SK-N-SH (cell line): ENCODE data around the gene ACTL8. TPM values are rescaled to one million over a fixed set of nuclear protein-coding genes. Genes with fewer than 3 reads are reported as not detected.

Experiments
- CTCF ChIA-PET: fragments of 300-600, 350-600 bp; formaldehyde crosslinking; extraction: SDS; loops from one replicate; lab custom pipeline; 2021; lab: Yijun Ruan, JAX
- POLR2A ChIA-PET: fragments of 350-600 bp; sonication (Branson Sonifier 250); formaldehyde crosslinking; extraction: SDS; loops from one replicate; lab custom pipeline; 2020; ENCODE audit warnings: antibody characterized with exemption, inconsistent platforms; lab: Yijun Ruan, JAX
- DNase-seq: peaks from one replicate; pipeline ENCODE4 v3.0.0; 2012
- H2AFZ ChIP-seq: fragments of 200-600 bp; sonication (generic); 2 replicates; pipeline ENCODE4 v1.8.1; 2016; ENCODE audit warnings: antibody characterized with exemption, mild to moderate bottlenecking, low read depth
- H3F3A ChIP-seq: fragments of 200-600 bp; sonication (generic); replicated peaks from 2 replicates; pipeline ENCODE3; 2016; ENCODE audit warnings: antibody characterized with exemption, mild to moderate bottlenecking; ENCODE audit not compliant: insufficient read depth
- H3K27ac ChIP-seq, 2 experiments: fragments of 200-500 bp in 1 of 2; fragments of 200-600 bp in 1 of 2; sonication (Bioruptor generic) in 1 of 2; sonication (generic), shearing (Covaris generic) in 1 of 2; 2 replicates each; pipeline versions ENCODE4 v1.5.1 to v1.6.1; 2014 to 2016; ENCODE audit warnings: low read depth in 2 of 2, inconsistent platforms in 1 of 2, low read length in 1 of 2, mild to moderate bottlenecking in 1 of 2, mixed read lengths in 1 of 2
- H3K27me3 ChIP-seq: fragments of 200-600 bp; sonication (generic), shearing (Covaris generic); 2 replicates; pipeline ENCODE4 v1.6.1; 2016; ENCODE audit warnings: mixed run types; ENCODE audit not compliant: insufficient read depth
- H3K36me3 ChIP-seq, 2 experiments: fragments of 200-500 bp in 1 of 2; fragments of 200-600 bp in 1 of 2; sonication (Bioruptor generic) in 1 of 2; sonication (generic) in 1 of 2; replicated peaks in 1 of 2; 2 replicates each; pipeline versions ENCODE3 to v1.5.1; 2014 to 2016; ENCODE audit warnings: low read length in 1 of 2, mild to moderate bottlenecking in 1 of 2; ENCODE audit not compliant: insufficient read depth in 2 of 2, control insufficient read depth in 1 of 2
- H3K4me1 ChIP-seq, 2 experiments: fragments of 200-500 bp in 1 of 2; fragments of 200-600 bp in 1 of 2; sonication (Bioruptor generic) in 1 of 2; sonication (generic), shearing (Covaris generic) in 1 of 2; 2 replicates each; pipeline versions ENCODE4 v1.5.1 to v1.6.1; 2014 to 2016; ENCODE audit warnings: low read depth in 1 of 2, low read length in 1 of 2, mixed run types in 1 of 2; ENCODE audit not compliant: insufficient read depth in 2 of 2, control insufficient read depth in 1 of 2
- H3K4me2 ChIP-seq: fragments of 200-600 bp; sonication (generic), shearing (Covaris generic); 2 replicates; pipeline ENCODE4 v1.6.1; 2017; ENCODE audit warnings: mixed run types
- H3K4me3 ChIP-seq, 2 experiments: fragments of 200-500 bp in 1 of 2; fragments of 200-600 bp in 1 of 2; sonication (Bioruptor generic) in 1 of 2; sonication (generic), shearing (Covaris generic) in 1 of 2; 2 replicates each; pipeline versions ENCODE4 v1.5.1 to v1.8.1; 2014 to 2016; ENCODE audit warnings: low read depth in 2 of 2, inconsistent platforms in 1 of 2, low read length in 1 of 2, mild to moderate bottlenecking in 1 of 2, mixed read lengths in 1 of 2, moderate library complexity in 1 of 2
- H3K79me2 ChIP-seq: fragments of 200-600 bp; sonication (generic); 2 replicates; pipeline ENCODE4 v1.8.1; 2017; ENCODE audit warnings: mild to moderate bottlenecking; ENCODE audit not compliant: insufficient read depth
- H3K9ac ChIP-seq: fragments of 200-600 bp; sonication (generic); 2 replicates; pipeline ENCODE4 v1.6.1; 2017; ENCODE audit warnings: mixed run types
- H3K9me2 ChIP-seq: fragments of 200-600 bp; sonication (generic); 2 replicates; pipeline ENCODE4 v1.6.1; 2017; ENCODE audit warnings: mixed run types
- H3K9me3 ChIP-seq: fragments of 200-600 bp; sonication (generic); 2 replicates; pipeline ENCODE4 v1.6.1; 2017; ENCODE audit warnings: mixed run types, mild to moderate bottlenecking, moderate library complexity
- H4K20me1 ChIP-seq: fragments of 200-600 bp; sonication (generic); 2 replicates; pipeline ENCODE4 v1.6.1; 2017; ENCODE audit warnings: mild to moderate bottlenecking, mixed run types; ENCODE audit not compliant: insufficient read depth
- CHD2 ChIP-seq: fragments of 150-350 bp; IDR thresholded peaks from 2 replicates; pipeline ENCODE4 v1.6.1; 2018; ENCODE audit warnings: low read length; ENCODE audit not compliant: partially characterized antibody
- ELF1 ChIP-seq: IDR thresholded peaks from 2 replicates; pipeline ENCODE4 v1.4.0; 2012
- EZH2phosphoT487 ChIP-seq: fragments of 200-600 bp; sonication (generic); IDR thresholded peaks from 2 replicates; pipeline ENCODE4 v1.6.1; 2017; ENCODE audit warnings: low read depth, mixed run types, mild to moderate bottlenecking, antibody characterized with exemption, moderate library complexity, borderline replicate concordance
- FOSL2 ChIP-seq: IDR thresholded peaks from 2 replicates; pipeline ENCODE4 v1.4.0; 2012; ENCODE audit warnings: low read depth, mild to moderate bottlenecking, moderate library complexity, borderline replicate concordance
- FOXM1 ChIP-seq: IDR thresholded peaks from 2 replicates; pipeline ENCODE4 v1.4.0; 2012; ENCODE audit warnings: low read depth, mild to moderate bottlenecking
- JUND ChIP-seq: IDR thresholded peaks from 2 replicates; pipeline ENCODE4 v1.4.0; 2012
- RAD21 ChIP-seq: IDR thresholded peaks from 2 replicates; pipeline ENCODE4 v1.6.1; 2012; ENCODE audit warnings: mild to moderate bottlenecking, low read length
- RXRA ChIP-seq: IDR thresholded peaks from 2 replicates; pipeline ENCODE4 v1.4.0; 2012; ENCODE audit warnings: low read depth, mild to moderate bottlenecking, borderline replicate concordance
- SIN3A ChIP-seq: IDR thresholded peaks from 2 replicates; pipeline ENCODE4 v1.6.1; 2012; ENCODE audit warnings: low read depth, mild to moderate bottlenecking, low read length, moderate library complexity, borderline replicate concordance
- YY1 ChIP-seq: IDR thresholded peaks from 2 replicates; pipeline ENCODE4 v1.4.0; 2012; ENCODE audit warnings: low read depth, mild to moderate bottlenecking
- WGBS: methylation state at CpG from one replicate; pipeline ENCODE4 v1.1.6; 2017; ENCODE audit warnings: low lambda C conversion rate; 5-methylcytosine and 5-hydroxymethylcytosine counted together
- polyA plus RNA-seq, 3 experiments: library from polyadenylated mRNA; depleted of rRNA; stranded (reverse); fragments of >200 nt; gene quantifications; 2 replicates each; pipeline ENCODE4 v1.2.3, GENCODE V29; 2012
- TF ChIP-seq, protein P1 (sequence below): IDR thresholded peaks from 2 replicates; pipeline ENCODE4 v1.4.0; 2012; ENCODE audit warnings: low read depth, borderline replicate concordance
- TF ChIP-seq, protein P2 (sequence below): fragments of 150-350 bp; IDR thresholded peaks from 2 replicates; pipeline ENCODE4 v1.6.1; 2016; ENCODE audit warnings: mild to moderate bottlenecking, low read depth, low read length
- TF ChIP-seq, protein P3 (sequence below): fragments of 200-600 bp; sonication (generic); IDR thresholded peaks from 2 replicates; pipeline ENCODE4 v1.6.1; 2017; ENCODE audit warnings: antibody characterized with exemption, mild to moderate bottlenecking, moderate library complexity
- TF ChIP-seq, protein P4 (sequence below): fragments of 150-350 bp; IDR thresholded peaks from 2 replicates; pipeline ENCODE4 v1.6.1; 2017; ENCODE audit warnings: antibody characterized with exemption, low read length, low read depth, borderline replicate concordance
- TF ChIP-seq, protein P5 (sequence below): IDR thresholded peaks from 2 replicates; pipeline ENCODE4; 2012
- TF ChIP-seq, protein P6 (sequence below): IDR thresholded peaks from 2 replicates; pipeline ENCODE4 v1.4.0; 2012; ENCODE audit warnings: low read depth

ACTL8 gene
- polyA plus RNA-seq, 1 of the 3 experiments (the other 2 are of a cell fraction): 0.05 TPM

DNA sequence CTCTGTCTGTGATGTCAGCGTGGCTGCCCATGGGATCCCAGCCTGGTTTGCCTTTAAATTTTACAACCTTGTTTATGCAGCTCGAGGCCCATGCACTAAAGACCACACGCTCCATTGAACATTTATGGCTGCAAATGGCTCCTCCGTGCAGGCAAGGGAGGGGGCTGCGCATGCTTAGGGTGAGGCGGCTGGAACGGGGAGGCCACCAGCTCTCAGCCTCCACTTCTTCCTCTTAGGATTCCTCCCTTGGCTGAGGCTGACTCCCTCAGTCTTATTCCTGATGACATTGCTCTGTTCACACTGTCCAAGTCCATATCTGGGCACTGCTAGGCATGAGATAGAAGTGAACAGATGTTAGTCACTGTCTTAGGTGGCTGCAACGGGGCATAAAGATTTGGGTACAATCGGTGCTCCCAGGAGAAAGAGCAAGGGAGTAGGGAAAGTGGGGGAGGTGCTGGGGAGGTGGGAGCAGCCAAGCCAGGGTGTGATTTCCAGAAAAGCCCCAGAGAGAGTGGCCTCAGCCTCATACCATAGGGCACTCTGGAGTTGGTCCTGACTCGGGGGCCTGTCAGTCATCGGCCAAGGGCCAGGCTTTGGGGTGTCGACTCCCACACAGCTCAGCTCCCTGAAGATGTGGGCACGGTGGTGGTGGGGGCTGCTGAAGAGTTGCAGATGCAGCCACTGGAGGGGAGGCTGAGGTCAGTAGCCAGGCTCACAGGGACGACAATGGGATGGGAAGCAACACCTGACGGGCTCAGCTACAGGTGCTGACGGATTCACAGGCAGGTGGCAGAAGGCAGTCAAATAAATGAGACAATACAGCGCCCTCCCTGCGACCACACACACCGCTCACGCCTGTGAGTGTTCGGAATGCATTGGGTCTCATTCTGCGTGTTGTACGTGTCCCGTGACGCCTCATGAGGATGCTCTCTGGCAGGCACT, 37.3 kb upstream of the ACTL8 start:
- DNase-seq: no peak
- H3K9me2 ChIP-seq: no peaks in the 10 kb centered on the region
- no peaks in the 10 kb centered on the region for H3K36me3 ChIP-seq
- H3K27me3 ChIP-seq: no peaks in the 10 kb centered on the region
- H4K20me1 ChIP-seq: no peaks in the 10 kb centered on the region
- H3K79me2 ChIP-seq: no peaks in the 10 kb centered on the region
- H3K4me3 ChIP-seq: no peak overlapping the region
- H3F3A ChIP-seq: no peaks in the 10 kb centered on the region
- H3K9ac ChIP-seq: no peak overlapping the region
- CTCF ChIA-PET: interaction anchor here (3.5 kb wide), 1 partner anchor 56 kb away, joined by 11 read pairs; no protein-coding TSS in a partner anchor
- no peak overlapping the region for H3K4me2 ChIP-seq
- H3K9me3 ChIP-seq: no peaks in the 10 kb centered on the region
- no peak overlapping the region for H3K27ac ChIP-seq
- 78% methylated on average over 23 of the region's 25 CpGs for WGBS
- POLR2A ChIA-PET: no interaction called here
- peaks cover 0 to 13% of the 10 kb centered on the region in 2 experiments; a peak in 1 of 4 replicates for H3K4me1 ChIP-seq
- TF ChIP-seq, protein P1, sequence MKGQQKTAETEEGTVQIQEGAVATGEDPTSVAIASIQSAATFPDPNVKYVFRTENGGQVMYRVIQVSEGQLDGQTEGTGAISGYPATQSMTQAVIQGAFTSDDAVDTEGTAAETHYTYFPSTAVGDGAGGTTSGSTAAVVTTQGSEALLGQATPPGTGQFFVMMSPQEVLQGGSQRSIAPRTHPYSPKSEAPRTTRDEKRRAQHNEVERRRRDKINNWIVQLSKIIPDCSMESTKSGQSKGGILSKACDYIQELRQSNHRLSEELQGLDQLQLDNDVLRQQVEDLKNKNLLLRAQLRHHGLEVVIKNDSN: no peak
- TF ChIP-seq, protein P2, sequence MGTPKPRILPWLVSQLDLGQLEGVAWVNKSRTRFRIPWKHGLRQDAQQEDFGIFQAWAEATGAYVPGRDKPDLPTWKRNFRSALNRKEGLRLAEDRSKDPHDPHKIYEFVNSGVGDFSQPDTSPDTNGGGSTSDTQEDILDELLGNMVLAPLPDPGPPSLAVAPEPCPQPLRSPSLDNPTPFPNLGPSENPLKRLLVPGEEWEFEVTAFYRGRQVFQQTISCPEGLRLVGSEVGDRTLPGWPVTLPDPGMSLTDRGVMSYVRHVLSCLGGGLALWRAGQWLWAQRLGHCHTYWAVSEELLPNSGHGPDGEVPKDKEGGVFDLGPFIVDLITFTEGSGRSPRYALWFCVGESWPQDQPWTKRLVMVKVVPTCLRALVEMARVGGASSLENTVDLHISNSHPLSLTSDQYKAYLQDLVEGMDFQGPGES: no peak
- TF ChIP-seq FOSL2: no peak
- TF ChIP-seq JUND: no peak
- no peak for TF ChIP-seq CHD2
- no peak for TF ChIP-seq FOXM1
- TF ChIP-seq RXRA: no peak
- TF ChIP-seq, protein P3, sequence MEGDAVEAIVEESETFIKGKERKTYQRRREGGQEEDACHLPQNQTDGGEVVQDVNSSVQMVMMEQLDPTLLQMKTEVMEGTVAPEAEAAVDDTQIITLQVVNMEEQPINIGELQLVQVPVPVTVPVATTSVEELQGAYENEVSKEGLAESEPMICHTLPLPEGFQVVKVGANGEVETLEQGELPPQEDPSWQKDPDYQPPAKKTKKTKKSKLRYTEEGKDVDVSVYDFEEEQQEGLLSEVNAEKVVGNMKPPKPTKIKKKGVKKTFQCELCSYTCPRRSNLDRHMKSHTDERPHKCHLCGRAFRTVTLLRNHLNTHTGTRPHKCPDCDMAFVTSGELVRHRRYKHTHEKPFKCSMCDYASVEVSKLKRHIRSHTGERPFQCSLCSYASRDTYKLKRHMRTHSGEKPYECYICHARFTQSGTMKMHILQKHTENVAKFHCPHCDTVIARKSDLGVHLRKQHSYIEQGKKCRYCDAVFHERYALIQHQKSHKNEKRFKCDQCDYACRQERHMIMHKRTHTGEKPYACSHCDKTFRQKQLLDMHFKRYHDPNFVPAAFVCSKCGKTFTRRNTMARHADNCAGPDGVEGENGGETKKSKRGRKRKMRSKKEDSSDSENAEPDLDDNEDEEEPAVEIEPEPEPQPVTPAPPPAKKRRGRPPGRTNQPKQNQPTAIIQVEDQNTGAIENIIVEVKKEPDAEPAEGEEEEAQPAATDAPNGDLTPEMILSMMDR: no peak
- no peak for TF ChIP-seq EZH2phosphoT487
- H2AFZ ChIP-seq: no peak overlapping the region

DNA sequence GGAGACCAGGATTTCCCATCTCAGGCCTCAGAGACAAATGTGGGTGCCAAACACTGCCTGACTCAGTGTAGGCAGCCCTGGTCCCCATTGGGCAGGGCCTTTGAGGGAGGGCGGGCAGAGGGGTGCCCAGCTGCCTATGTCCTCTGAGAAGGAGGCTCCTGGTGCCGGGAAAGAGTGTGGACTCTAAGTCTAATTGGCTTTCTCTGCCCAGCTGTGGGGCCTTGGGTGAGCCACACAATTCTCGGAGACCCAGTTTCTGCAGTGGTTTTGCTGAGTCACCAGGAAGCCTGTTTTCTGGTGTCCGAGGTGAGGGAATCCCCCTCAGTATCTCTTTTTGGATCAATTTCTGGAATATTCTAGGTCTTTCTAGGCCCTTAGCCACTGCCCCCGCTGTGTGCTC, 35.3 kb upstream of the ACTL8 start:
- Histone ChIP-seq H3K27me3 (no peaks in the 10 kb centered on the region), H3K9me3 (no peaks in the 10 kb centered on the region), H3K9me2 (no peaks in the 10 kb centered on the region), H2AFZ (no peak overlapping the region), H4K20me1 (no peaks in the 10 kb centered on the region), H3K27ac (no peak overlapping the region), H3K9ac (no peak overlapping the region), H3F3A (no peaks in the 10 kb centered on the region), H3K36me3 (no peaks in the 10 kb centered on the region), H3K4me3 (no peak overlapping the region), H3K4me1 (no peaks in the 10 kb centered on the region; a peak in 1 of 4 replicates), H3K4me2 (no peak overlapping the region), H3K79me2 (no peaks in the 10 kb centered on the region)
- 44% methylated on average over 3 of the region's 5 CpGs for WGBS
- DNase-seq: no peak
- TF ChIP-seq RAD21 (no peak), ELF1 (no peak), RXRA (no peak), YY1 (no peak), FOXM1 (no peak), FOSL2 (no peak), SIN3A (no peak), JUND (no peak)
- TF ChIP-seq, protein P2: no peak
- TF ChIP-seq, protein P4, sequence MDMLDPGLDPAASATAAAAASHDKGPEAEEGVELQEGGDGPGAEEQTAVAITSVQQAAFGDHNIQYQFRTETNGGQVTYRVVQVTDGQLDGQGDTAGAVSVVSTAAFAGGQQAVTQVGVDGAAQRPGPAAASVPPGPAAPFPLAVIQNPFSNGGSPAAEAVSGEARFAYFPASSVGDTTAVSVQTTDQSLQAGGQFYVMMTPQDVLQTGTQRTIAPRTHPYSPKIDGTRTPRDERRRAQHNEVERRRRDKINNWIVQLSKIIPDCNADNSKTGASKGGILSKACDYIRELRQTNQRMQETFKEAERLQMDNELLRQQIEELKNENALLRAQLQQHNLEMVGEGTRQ: no peak
- TF ChIP-seq, protein P5, sequence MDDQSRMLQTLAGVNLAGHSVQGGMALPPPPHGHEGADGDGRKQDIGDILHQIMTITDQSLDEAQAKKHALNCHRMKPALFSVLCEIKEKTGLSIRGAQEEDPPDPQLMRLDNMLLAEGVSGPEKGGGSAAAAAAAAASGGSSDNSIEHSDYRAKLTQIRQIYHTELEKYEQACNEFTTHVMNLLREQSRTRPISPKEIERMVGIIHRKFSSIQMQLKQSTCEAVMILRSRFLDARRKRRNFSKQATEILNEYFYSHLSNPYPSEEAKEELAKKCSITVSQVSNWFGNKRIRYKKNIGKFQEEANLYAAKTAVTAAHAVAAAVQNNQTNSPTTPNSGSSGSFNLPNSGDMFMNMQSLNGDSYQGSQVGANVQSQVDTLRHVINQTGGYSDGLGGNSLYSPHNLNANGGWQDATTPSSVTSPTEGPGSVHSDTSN: no peak
- TF ChIP-seq, protein P6, sequence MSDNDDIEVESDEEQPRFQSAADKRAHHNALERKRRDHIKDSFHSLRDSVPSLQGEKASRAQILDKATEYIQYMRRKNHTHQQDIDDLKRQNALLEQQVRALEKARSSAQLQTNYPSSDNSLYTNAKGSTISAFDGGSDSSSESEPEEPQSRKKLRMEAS: no peak
- POLR2A ChIA-PET: no interaction called here
- CTCF ChIA-PET: interaction anchor here (1.0 to 3.5 kb wide), 3 partner anchors 58 to 106 kb away, joined by 3 to 11 read pairs (median 3); no protein-coding TSS in a partner anchor
